GM12878 (cell line): ENCODE results near the gene ZNF800. TPM values are rescaled to one million over a fixed set of nuclear protein-coding genes. Genes with fewer than 3 reads are reported as not detected.

ENCODE experiments used
- ASH2L ChIP-seq: fragments of 300-600, 200-600 bp; sonication (generic); IDR thresholded peaks from 2 replicates; pipeline ENCODE4 v1.6.1; 2017; ENCODE audit warnings: low read depth, mild to moderate bottlenecking, borderline replicate concordance
- DPF2 ChIP-seq: fragments of 450-650 bp; IDR thresholded peaks from 2 replicates; pipeline ENCODE4 v1.6.1; 2017; ENCODE audit warnings: mild to moderate bottlenecking
- EGR1 ChIP-seq, 2 experiments: IDR thresholded peaks; 1 replicate in 1 of 2; 2 replicates in 1 of 2; pipeline ENCODE4 v1.6.1; 2011 to 2012; ENCODE audit warnings: low read depth in 2 of 2, low read length in 2 of 2, borderline replicate concordance in 1 of 2, mild to moderate bottlenecking in 1 of 2, moderate library complexity in 1 of 2
- EP300 ChIP-seq, 2 experiments: fragments of 150-350 bp in 1 of 2; IDR thresholded peaks; 2 replicates each; pipeline ENCODE4 v1.6.1; 2011 to 2012; ENCODE audit warnings: low read depth in 2 of 2, low read length in 2 of 2, borderline replicate concordance in 1 of 2, improper control_type of control experiment in 1 of 2, inconsistent platforms in 1 of 2; ENCODE audit not compliant: control insufficient read depth in 1 of 2
- IRF4 ChIP-seq: IDR thresholded peaks from 2 replicates; pipeline ENCODE4 v1.6.1; 2011; ENCODE audit warnings: low read depth, low read length
- NR2C1 ChIP-seq: fragments of 450-650 bp; IDR thresholded peaks from 2 replicates; pipeline ENCODE4 v1.6.1; 2017; ENCODE audit warnings: antibody characterized with exemption, mild to moderate bottlenecking, moderate library complexity
- PBX3 ChIP-seq: IDR thresholded peaks from 2 replicates; pipeline ENCODE4 v1.6.1; 2011; ENCODE audit warnings: mild to moderate bottlenecking, low read depth, low read length, moderate library complexity; ENCODE audit not compliant: insufficient replicate concordance
- PRDM15 ChIP-seq: fragments of 450-650 bp; formaldehyde crosslinking; IDR thresholded peaks from 2 replicates; pipeline ENCODE4 v1.4.0; 2020; ENCODE audit warnings: mild to moderate bottlenecking, moderate library complexity
- SIX5 ChIP-seq: IDR thresholded peaks from 2 replicates; pipeline ENCODE4 v1.6.1; 2011; ENCODE audit warnings: mild to moderate bottlenecking, low read depth, low read length, moderate library complexity; ENCODE audit not compliant: severe bottlenecking
- SRF ChIP-seq, 2 experiments: IDR thresholded peaks; 2 replicates each; pipeline ENCODE4 v1.6.1; 2011; ENCODE audit warnings: low read depth in 2 of 2, low read length in 2 of 2, mild to moderate bottlenecking in 1 of 2, moderate library complexity in 1 of 2
- STAT1 ChIP-seq: fragments of 450-650 bp; conservative IDR thresholded peaks from 2 replicates; pipeline ENCODE4 v1.6.1; 2014; ENCODE audit warnings: antibody characterized with exemption, mild to moderate bottlenecking
- SUZ12 ChIP-seq: fragments of 200-600 bp; sonication (generic); IDR thresholded peaks from one replicate; pipeline ENCODE4 v1.6.1; 2018; ENCODE audit warnings: antibody characterized with exemption, mild to moderate bottlenecking; ENCODE audit not compliant: unreplicated experiment
- ZBED1 ChIP-seq: IDR thresholded peaks from 2 replicates; pipeline ENCODE4 v1.6.1; 2016; ENCODE audit warnings: borderline replicate concordance
- ZNF207 ChIP-seq: fragments of 450-650 bp; IDR thresholded peaks from 2 replicates; pipeline ENCODE4 v1.6.1; 2014; ENCODE audit warnings: antibody characterized with exemption, mild to moderate bottlenecking, borderline replicate concordance
- polyA plus RNA-seq, 11 experiments: library from polyadenylated mRNA; depleted of rRNA in 4 of 11; unstranded in 6 of 11; stranded (reverse) in 5 of 11; fragments of >200 nt; fragmentation: Nextera tagmentation in 4 of 11; fragmentation: Illumina TruSeq in 1 of 11; extraction: Ambion mirVana in 4 of 11; extraction: Trizol in 1 of 11; gene quantifications; 1 replicate in 1 of 11; 2 replicates in 10 of 11; pipeline versions ENCODE4 v1.2.1 to v1.2.3, GENCODE V29; 2011 to 2016; ENCODE audit warnings: inconsistent platforms in 2 of 11, missing spikeins in 2 of 11, low read depth in 1 of 11
- total RNA-seq, 4 experiments: library from RNA; depleted of rRNA in 3 of 4; stranded (reverse); fragments of >200 nt in 3 of 4; fragmentation: Illumina TruSeq in 1 of 4; extraction: Trizol in 1 of 4; gene quantifications; 2 replicates each; pipeline versions ENCODE4 v1.2.1 to v1.2.3, GENCODE V29; 2013 to 2021

ZNF800 gene
- total and polyA plus RNA-seq, 10 of the 15 experiments (the other 5 are each of a cell fraction or from before 2014, with no cell fraction given) = 6.8 to 33.9 (median 23.8) TPM

GRCh38 chr7:127348247-127348631 lies 44.3 kb downstream of the ZNF800 start (continued):
- TF ChIP-seq PRDM15 (CRISPR knock-in tag) (no peak), NR2C1 (no peak), SUZ12 (no peak), SRF (IDR thresholded peaks at IDR 0.05; ENCODE audit: low read depth in 2 of 2, low read length in 2 of 2) (no peak), IRF4 (no peak), EGR1 (IDR thresholded peaks at IDR 0.05; ENCODE audit: borderline replicate concordance in 1 of 2, low read depth in 2 of 2, low read length in 2 of 2) (no peak), EP300 (IDR thresholded peaks at IDR 0.05; ENCODE audit: borderline replicate concordance in 1 of 2, control insufficient read depth in 1 of 2, low read depth in 2 of 2, low read length in 2 of 2) (no peak), DPF2 (no peak), ZBED1 (no peak), STAT1 (no peak), ZNF207 (no peak), SIX5 (no peak), ASH2L (no peak), PBX3 (no peak)
